SH-SY5Y (cell line): ENCODE data around the gene NUP62CL.

Experiments
- GATA2 ChIP-seq: IDR thresholded peaks from 2 replicates; pipeline ENCODE4 v1.6.1; 2011; ENCODE audit warnings: mild to moderate bottlenecking, low read depth, low read length
- GATA3 ChIP-seq: IDR thresholded peaks from 2 replicates; pipeline ENCODE4 v1.6.1; 2011; ENCODE audit warnings: low read depth, mild to moderate bottlenecking, low read length, moderate library complexity

DNA sequence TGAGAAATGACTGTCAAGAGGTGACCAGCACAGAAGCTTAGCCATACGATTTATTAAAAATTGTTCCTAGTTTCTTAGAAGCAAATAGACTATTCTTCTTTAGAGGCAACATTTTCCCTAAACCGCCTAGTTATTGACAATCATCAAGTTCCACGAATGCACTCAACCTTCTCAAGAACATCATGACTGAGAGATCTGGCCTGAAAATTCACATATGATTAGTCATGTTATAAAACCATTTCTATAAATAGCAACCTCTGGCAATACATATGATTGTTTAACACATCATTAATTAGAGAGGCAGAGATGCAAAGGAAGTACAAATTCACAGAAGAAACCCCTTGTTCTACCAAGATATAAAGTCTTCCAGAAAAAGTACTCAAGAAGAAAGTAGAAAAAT, 6.7 kb downstream of the NUP62CL start:
- TF ChIP-seq GATA2 (no peak), GATA3 (no peak)
